ENCODE data around the gene RSPH10B.
"Not testable (repeated sequence)": the region's sequence is repeated elsewhere in the genome, so short reads cannot be mapped to it uniquely, and the experiment has no call there.

RSPH10B gene

GRCh38 chr7:5997210-5997808 lies 26.8 kb upstream of the RSPH10B start:
- Histone ChIP-seq H3K4me1 (ENCODE audit: control insufficient read depth, insufficient read depth, low read length) (no peaks in the 10 kb centered on the region), H3K27ac (ENCODE audit: low read length) (no peak overlapping the region), H3K9me3 (ENCODE audit: control insufficient read depth in 2 of 2, low read length in 2 of 2) (no peaks in the 10 kb centered on the region), H3K36me3 (ENCODE audit: control insufficient read depth in 2 of 2, insufficient read depth in 2 of 2, low read length in 2 of 2) (peaks cover 14 to 18% of the 10 kb centered on the region in 2 donors), H3K4me3 (ENCODE audit: low read length in 2 of 2) (no peak overlapping the region), H3K27me3 (ENCODE audit: control insufficient read depth in 1 of 2, insufficient read depth in 2 of 2, low read length in 2 of 2) (no peaks in the 10 kb centered on the region), H3K9ac (ENCODE audit: low read length in 2 of 2) (no peak overlapping the region)

- H3K27ac ChIP-seq (ENCODE audit: low read length) = not testable (repeated sequence)
Measured at GRCh38 chr7:5987061-5987460, 16.6 kb upstream of the RSPH10B start.

GRCh38 chr7:5979680-5980314 lies 9.3 kb upstream of the RSPH10B start:
- H3K4me1 ChIP-seq (ENCODE audit: control insufficient read depth, insufficient read depth, low read length); H3K4me3 ChIP-seq (ENCODE audit: low read length in 2 of 2); H3K36me3 ChIP-seq (ENCODE audit: control insufficient read depth in 2 of 2, insufficient read depth in 2 of 2, low read length in 2 of 2); H3K27ac ChIP-seq (ENCODE audit: low read length); H3K9ac ChIP-seq (ENCODE audit: low read length in 2 of 2); H3K27me3 ChIP-seq (ENCODE audit: control insufficient read depth in 1 of 2, insufficient read depth in 2 of 2, low read length in 2 of 2); H3K9me3 ChIP-seq (ENCODE audit: control insufficient read depth in 2 of 2, low read length in 2 of 2): not testable (repeated sequence)

More at GRCh38 chr7:5987061-5987460, 16.6 kb upstream of the RSPH10B start:
- not testable (repeated sequence) for H3K9me3 ChIP-seq (ENCODE audit: control insufficient read depth in 2 of 2, low read length in 2 of 2); H3K4me1 ChIP-seq (ENCODE audit: control insufficient read depth, insufficient read depth, low read length); H3K36me3 ChIP-seq (ENCODE audit: control insufficient read depth in 2 of 2, insufficient read depth in 2 of 2, low read length in 2 of 2); H3K4me3 ChIP-seq (ENCODE audit: low read length in 2 of 2); H3K9ac ChIP-seq (ENCODE audit: low read length in 2 of 2); H3K27me3 ChIP-seq (ENCODE audit: control insufficient read depth in 1 of 2, insufficient read depth in 2 of 2, low read length in 2 of 2)

GRCh38 chr7:5973580-5973979 lies 3.1 kb upstream of the RSPH10B start:
- not testable (repeated sequence) for H3K9me3 ChIP-seq (ENCODE audit: control insufficient read depth in 2 of 2, low read length in 2 of 2); H3K27me3 ChIP-seq (ENCODE audit: control insufficient read depth in 1 of 2, insufficient read depth in 2 of 2, low read length in 2 of 2); H3K4me1 ChIP-seq (ENCODE audit: control insufficient read depth, insufficient read depth, low read length); H3K4me3 ChIP-seq (ENCODE audit: low read length in 2 of 2); H3K36me3 ChIP-seq (ENCODE audit: control insufficient read depth in 2 of 2, insufficient read depth in 2 of 2, low read length in 2 of 2); H3K27ac ChIP-seq (ENCODE audit: low read length); H3K9ac ChIP-seq (ENCODE audit: low read length in 2 of 2)

GRCh38 chr7:5963810-5964209 lies 6.7 kb downstream of the RSPH10B start:
- H3K27me3 ChIP-seq (ENCODE audit: control insufficient read depth in 1 of 2, insufficient read depth in 2 of 2, low read length in 2 of 2); H3K9ac ChIP-seq (ENCODE audit: low read length in 2 of 2); H3K9me3 ChIP-seq (ENCODE audit: control insufficient read depth in 2 of 2, low read length in 2 of 2); H3K4me1 ChIP-seq (ENCODE audit: control insufficient read depth, insufficient read depth, low read length); H3K36me3 ChIP-seq (ENCODE audit: control insufficient read depth in 2 of 2, insufficient read depth in 2 of 2, low read length in 2 of 2); H3K27ac ChIP-seq (ENCODE audit: low read length); H3K4me3 ChIP-seq (ENCODE audit: low read length in 2 of 2): not testable (repeated sequence)

GRCh38 chr7:5963205-5963604 lies 7.3 kb downstream of the RSPH10B start:
- H3K4me1 ChIP-seq (ENCODE audit: control insufficient read depth, insufficient read depth, low read length); H3K36me3 ChIP-seq (ENCODE audit: control insufficient read depth in 2 of 2, insufficient read depth in 2 of 2, low read length in 2 of 2); H3K27me3 ChIP-seq (ENCODE audit: control insufficient read depth in 1 of 2, insufficient read depth in 2 of 2, low read length in 2 of 2); H3K4me3 ChIP-seq (ENCODE audit: low read length in 2 of 2); H3K9ac ChIP-seq (ENCODE audit: low read length in 2 of 2); H3K27ac ChIP-seq (ENCODE audit: low read length); H3K9me3 ChIP-seq (ENCODE audit: control insufficient read depth in 2 of 2, low read length in 2 of 2): not testable (repeated sequence)

GRCh38 chr7:5934945-5935450 lies 35.5 kb downstream of the RSPH10B start:
- H3K36me3 ChIP-seq (ENCODE audit: control insufficient read depth in 2 of 2, insufficient read depth in 2 of 2, low read length in 2 of 2); H3K9me3 ChIP-seq (ENCODE audit: control insufficient read depth in 2 of 2, low read length in 2 of 2); H3K4me1 ChIP-seq (ENCODE audit: control insufficient read depth, insufficient read depth, low read length); H3K4me3 ChIP-seq (ENCODE audit: low read length in 2 of 2); H3K9ac ChIP-seq (ENCODE audit: low read length in 2 of 2); H3K27me3 ChIP-seq (ENCODE audit: control insufficient read depth in 1 of 2, insufficient read depth in 2 of 2, low read length in 2 of 2); H3K27ac ChIP-seq (ENCODE audit: low read length): not testable (repeated sequence)

GRCh38 chr7:5931905-5932644 lies 38.4 kb downstream of the RSPH10B start:
- H3K9ac ChIP-seq (ENCODE audit: low read length in 2 of 2); H3K27ac ChIP-seq (ENCODE audit: low read length); H3K4me3 ChIP-seq (ENCODE audit: low read length in 2 of 2); H3K36me3 ChIP-seq (ENCODE audit: control insufficient read depth in 2 of 2, insufficient read depth in 2 of 2, low read length in 2 of 2); H3K27me3 ChIP-seq (ENCODE audit: control insufficient read depth in 1 of 2, insufficient read depth in 2 of 2, low read length in 2 of 2); H3K4me1 ChIP-seq (ENCODE audit: control insufficient read depth, insufficient read depth, low read length); H3K9me3 ChIP-seq (ENCODE audit: control insufficient read depth in 2 of 2, low read length in 2 of 2): not testable (repeated sequence)

GRCh38 chr7:5931250-5931649 lies 39.2 kb downstream of the RSPH10B start:
- not testable (repeated sequence) for H3K9me3 ChIP-seq (ENCODE audit: control insufficient read depth in 2 of 2, low read length in 2 of 2); H3K36me3 ChIP-seq (ENCODE audit: control insufficient read depth in 2 of 2, insufficient read depth in 2 of 2, low read length in 2 of 2); H3K9ac ChIP-seq (ENCODE audit: low read length in 2 of 2); H3K4me3 ChIP-seq (ENCODE audit: low read length in 2 of 2); H3K4me1 ChIP-seq (ENCODE audit: control insufficient read depth, insufficient read depth, low read length); H3K27ac ChIP-seq (ENCODE audit: low read length); H3K27me3 ChIP-seq (ENCODE audit: control insufficient read depth in 1 of 2, insufficient read depth in 2 of 2, low read length in 2 of 2)

GRCh38 chr7:5930290-5930689 lies 40.2 kb downstream of the RSPH10B start:
- H3K27me3 ChIP-seq (ENCODE audit: control insufficient read depth in 1 of 2, insufficient read depth in 2 of 2, low read length in 2 of 2); H3K36me3 ChIP-seq (ENCODE audit: control insufficient read depth in 2 of 2, insufficient read depth in 2 of 2, low read length in 2 of 2); H3K9me3 ChIP-seq (ENCODE audit: control insufficient read depth in 2 of 2, low read length in 2 of 2); H3K4me3 ChIP-seq (ENCODE audit: low read length in 2 of 2); H3K4me1 ChIP-seq (ENCODE audit: control insufficient read depth, insufficient read depth, low read length); H3K9ac ChIP-seq (ENCODE audit: low read length in 2 of 2); H3K27ac ChIP-seq (ENCODE audit: low read length): not testable (repeated sequence)

GRCh38 chr7:5926263-5926870 lies 44.1 kb downstream of the RSPH10B start:
- not testable (repeated sequence) for H3K4me1 ChIP-seq (ENCODE audit: control insufficient read depth, insufficient read depth, low read length); H3K36me3 ChIP-seq (ENCODE audit: control insufficient read depth in 2 of 2, insufficient read depth in 2 of 2, low read length in 2 of 2); H3K9me3 ChIP-seq (ENCODE audit: control insufficient read depth in 2 of 2, low read length in 2 of 2); H3K27me3 ChIP-seq (ENCODE audit: control insufficient read depth in 1 of 2, insufficient read depth in 2 of 2, low read length in 2 of 2); H3K9ac ChIP-seq (ENCODE audit: low read length in 2 of 2); H3K27ac ChIP-seq (ENCODE audit: low read length); H3K4me3 ChIP-seq (ENCODE audit: low read length in 2 of 2)

All from stomach smooth muscle (tissue), 2 donors.